Fibroblast of mammary gland (primary cell): Measurements from ENCODE around the gene CREB5.

Source experiments
- DNase-seq: peaks from one replicate; pipeline ENCODE4 v3.0.0-alpha.2; 2010; ENCODE audit warnings: low read depth
- H3K4me3 ChIP-seq: 2 replicates; pipeline ENCODE4 v1.5.1; 2011; ENCODE audit warnings: low read depth, mild to moderate bottlenecking, low read length, moderate library complexity; ENCODE audit not compliant: control insufficient read depth
- TF ChIP-seq, protein P1 (sequence below): conservative IDR thresholded peaks from 2 replicates; pipeline ENCODE4 v1.5.1; 2011; ENCODE audit warnings: low read depth, low read length, inconsistent platforms; ENCODE audit not compliant: control insufficient read depth, insufficient read depth

Gene CREB5

DNA sequence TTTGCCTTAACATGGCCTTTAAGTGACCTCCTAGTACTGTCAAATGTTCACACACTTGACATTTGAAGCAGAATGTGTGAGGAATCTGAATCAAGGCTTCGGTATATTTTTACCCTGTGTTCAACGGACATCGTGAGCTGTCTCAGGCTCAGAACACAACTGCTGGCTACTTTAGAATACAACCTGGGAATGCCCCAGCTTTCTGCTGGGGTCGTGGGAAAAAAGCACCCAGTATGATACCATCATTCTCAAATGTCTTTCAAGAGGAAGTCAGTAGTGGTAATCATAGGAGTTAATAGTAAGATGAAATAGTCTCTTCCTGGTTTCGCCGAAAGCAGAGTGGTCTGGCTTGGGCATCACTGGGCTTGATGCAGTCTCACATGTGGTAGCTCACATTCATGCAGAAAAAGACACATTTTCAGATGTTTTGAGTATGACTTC is 67.2 kb downstream of the CREB5 start:
- TF ChIP-seq, protein P1, sequence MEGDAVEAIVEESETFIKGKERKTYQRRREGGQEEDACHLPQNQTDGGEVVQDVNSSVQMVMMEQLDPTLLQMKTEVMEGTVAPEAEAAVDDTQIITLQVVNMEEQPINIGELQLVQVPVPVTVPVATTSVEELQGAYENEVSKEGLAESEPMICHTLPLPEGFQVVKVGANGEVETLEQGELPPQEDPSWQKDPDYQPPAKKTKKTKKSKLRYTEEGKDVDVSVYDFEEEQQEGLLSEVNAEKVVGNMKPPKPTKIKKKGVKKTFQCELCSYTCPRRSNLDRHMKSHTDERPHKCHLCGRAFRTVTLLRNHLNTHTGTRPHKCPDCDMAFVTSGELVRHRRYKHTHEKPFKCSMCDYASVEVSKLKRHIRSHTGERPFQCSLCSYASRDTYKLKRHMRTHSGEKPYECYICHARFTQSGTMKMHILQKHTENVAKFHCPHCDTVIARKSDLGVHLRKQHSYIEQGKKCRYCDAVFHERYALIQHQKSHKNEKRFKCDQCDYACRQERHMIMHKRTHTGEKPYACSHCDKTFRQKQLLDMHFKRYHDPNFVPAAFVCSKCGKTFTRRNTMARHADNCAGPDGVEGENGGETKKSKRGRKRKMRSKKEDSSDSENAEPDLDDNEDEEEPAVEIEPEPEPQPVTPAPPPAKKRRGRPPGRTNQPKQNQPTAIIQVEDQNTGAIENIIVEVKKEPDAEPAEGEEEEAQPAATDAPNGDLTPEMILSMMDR, result no peak
- DNase-seq, result no peak
- no peak overlapping the region for H3K4me3 ChIP-seq

DNA sequence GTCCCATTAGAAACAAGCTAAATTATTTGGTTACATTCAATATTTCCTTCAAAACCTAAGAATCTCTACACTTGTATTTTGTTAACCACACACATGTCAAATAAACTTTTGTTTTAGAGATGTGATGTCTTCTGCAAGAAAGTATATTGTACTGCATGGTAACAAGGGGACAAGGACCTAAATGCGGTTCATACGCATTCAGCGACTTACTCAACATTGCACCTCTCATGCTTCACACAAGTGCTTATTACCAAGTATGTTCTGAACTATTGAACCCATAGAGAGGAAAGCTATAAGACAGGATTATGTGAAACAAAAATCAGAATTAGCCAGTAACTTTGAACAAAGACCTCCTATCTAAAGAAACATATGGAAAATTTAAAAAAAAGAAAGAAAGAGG is 68.3 kb downstream of the CREB5 start:
- no peak overlapping the region for H3K4me3 ChIP-seq
- TF ChIP-seq, protein P1, result no peak
- DNase-seq, result no peak

DNA sequence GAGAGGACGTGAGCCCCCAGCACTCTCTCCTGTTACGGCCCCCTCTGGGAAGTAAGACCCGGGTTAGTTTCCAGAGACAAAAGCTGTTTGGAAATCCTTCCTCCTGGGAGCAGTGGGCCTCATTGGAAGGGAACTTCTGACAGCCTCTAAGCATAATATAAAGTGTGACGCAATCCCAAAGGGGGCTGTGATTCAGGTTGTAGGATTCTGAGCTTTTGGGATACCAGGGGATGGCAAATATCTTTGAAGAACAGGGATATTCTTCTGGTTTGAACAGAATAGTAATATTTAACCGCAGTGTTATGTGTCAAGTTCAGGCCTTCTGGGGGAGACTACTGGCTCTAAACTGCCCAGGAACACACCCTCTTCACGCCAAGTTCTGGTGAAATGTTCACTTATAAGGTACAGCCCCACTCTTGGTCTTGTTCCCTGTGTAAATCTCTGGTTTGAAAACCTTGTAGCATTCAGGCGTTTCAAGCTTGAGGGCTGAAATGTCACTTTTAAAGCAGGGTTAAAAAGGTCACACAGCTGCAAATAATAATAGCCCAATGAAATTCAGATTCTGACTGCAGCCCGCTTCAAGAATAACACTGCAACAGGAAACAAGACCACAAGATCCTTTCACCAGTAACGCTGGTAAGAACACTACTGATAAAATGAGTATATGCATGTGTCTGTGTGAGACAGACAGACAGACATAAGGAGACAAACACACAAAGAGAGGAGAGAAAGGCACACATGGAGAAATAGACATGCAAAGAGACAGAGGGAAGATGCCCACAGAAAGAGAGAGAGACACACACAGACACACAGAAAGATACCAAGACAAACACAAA is 69.0 kb downstream of the CREB5 start:
- DNase-seq, result peak; percentile 91
- no peak overlapping the region for H3K4me3 ChIP-seq
- TF ChIP-seq, protein P1, result no peak

DNA sequence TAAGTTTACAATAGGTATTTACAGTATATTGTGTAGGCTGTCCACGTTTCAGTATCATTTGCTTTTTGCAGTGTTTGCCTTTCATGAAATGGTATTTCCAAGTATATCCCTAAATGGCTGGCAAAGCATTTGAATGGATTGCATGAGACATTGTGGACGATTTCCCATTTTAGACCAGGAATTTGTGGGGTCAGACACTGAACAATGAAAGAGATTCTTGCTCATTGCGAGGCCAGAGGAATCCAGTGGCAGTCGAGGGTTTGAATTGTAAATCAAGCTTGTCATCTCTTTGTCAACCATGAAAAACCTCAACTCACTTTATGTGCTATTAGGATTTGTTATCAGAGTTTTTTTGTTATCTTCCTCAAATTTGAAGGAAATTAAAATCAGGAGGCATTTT is 70.8 kb downstream of the CREB5 start:
- peak; percentile 13 for DNase-seq
- no peak overlapping the region for H3K4me3 ChIP-seq
- TF ChIP-seq, protein P1, result no peak

DNA sequence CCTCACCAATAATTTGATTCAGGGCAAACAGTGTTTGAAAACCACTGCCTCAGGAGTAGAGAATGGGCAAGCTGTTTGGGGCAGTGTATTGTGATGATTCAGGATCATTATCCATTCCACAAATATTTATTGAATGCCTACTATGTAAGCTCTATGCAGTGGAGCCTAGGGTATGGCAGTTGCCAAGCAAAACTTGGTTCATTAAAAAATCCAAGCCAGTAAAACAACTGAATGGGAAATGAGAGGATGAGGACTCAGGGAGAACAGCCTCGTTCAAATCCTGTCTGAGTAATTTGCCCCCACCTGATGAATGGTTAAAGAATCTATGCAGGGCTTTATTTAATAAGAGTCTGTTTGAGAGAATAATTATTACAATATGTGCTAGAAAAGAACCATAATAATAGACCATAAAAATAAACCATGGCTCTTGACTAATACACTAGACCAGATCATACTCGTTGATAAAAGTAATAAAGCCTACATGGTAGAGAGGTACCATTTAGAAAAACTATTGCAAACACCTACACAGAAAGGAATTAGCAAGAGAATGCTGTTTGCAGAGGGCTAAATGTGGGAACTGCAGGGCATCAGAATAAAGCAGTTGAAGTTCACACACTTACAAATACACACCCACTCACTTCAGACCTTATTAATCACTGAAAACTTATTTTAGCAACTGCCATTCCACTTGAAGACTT is 71.7 kb downstream of the CREB5 start:
- no peak overlapping the region for H3K4me3 ChIP-seq
- TF ChIP-seq, protein P1, result no peak
- peak; percentile 63 for DNase-seq

DNA sequence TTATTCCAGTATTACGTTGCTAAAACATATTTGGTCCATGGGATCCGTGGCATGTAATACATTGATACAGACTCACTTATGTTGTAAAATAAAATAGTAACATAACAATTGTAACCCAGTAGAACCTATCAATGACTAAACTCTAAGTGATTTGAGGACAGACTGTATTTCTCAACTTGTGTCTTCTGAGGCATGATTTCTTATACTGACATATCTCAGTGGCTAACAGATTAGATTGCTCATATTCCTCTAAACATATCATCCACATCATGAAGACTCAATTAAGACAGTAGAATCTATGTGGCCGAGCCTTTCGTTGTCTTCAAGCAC is 72.3 kb downstream of the CREB5 start:
- no peak overlapping the region for H3K4me3 ChIP-seq
- DNase-seq, result peak; percentile 46

More for the DNA sequence above, 72.3 kb downstream of the CREB5 start:
- TF ChIP-seq, protein P1, result no peak
